ENCODE data around the gene ETFA.

Gene ETFA

GRCh38 chr15:76340198-76340802 is 29.0 kb upstream of the ETFA start:
- peak; percentile 56 for DNase-seq

- peak; percentile 33 for DNase-seq
Measured at GRCh38 chr15:76339305-76340197, 28.3 kb upstream of the ETFA start.

- peak; percentile 35 for DNase-seq
Measured at GRCh38 chr15:76338486-76339304, 27.4 kb upstream of the ETFA start.

- peak; percentile 25 for DNase-seq
Measured at GRCh38 chr15:76337696-76338485, 26.6 kb upstream of the ETFA start.

- DNase-seq = peak; percentile 24
Measured at GRCh38 chr15:76337059-76337695, 25.9 kb upstream of the ETFA start.

GRCh38 chr15:76336254-76337058 is 25.2 kb upstream of the ETFA start, which contains the start of gene ISL2:
TSS of gene ISL2 (plus strand) at chr15:76336773. CDS start at chr15:76336884, 111 bp downstream.
- peak; percentile 62 for DNase-seq

GRCh38 chr15:76335307-76336253 is 24.3 kb upstream of the ETFA start:
- peak; percentile 53 for DNase-seq

GRCh38 chr15:76334438-76335306 is 23.4 kb upstream of the ETFA start:
- no peak for DNase-seq

- DNase-seq = peak; percentile 54
Measured at GRCh38 chr15:76333720-76334437, 22.6 kb upstream of the ETFA start.

GRCh38 chr15:76333309-76333708 is 22.0 kb upstream of the ETFA start:
- no peak for DNase-seq

- DNase-seq = no peak
Measured at GRCh38 chr15:76332796-76333195, 21.5 kb upstream of the ETFA start.

- DNase-seq = peak; percentile 73
Measured at GRCh38 chr15:76330080-76330680, 18.9 kb upstream of the ETFA start.

- no peak for DNase-seq
Measured at GRCh38 chr15:76328958-76329357, 17.7 kb upstream of the ETFA start.

- DNase-seq = no peak
Measured at GRCh38 chr15:76328106-76328696, 16.9 kb upstream of the ETFA start.

GRCh38 chr15:76327191-76328105 is 16.2 kb upstream of the ETFA start:
- no peak for DNase-seq

- DNase-seq = no peak
Measured at GRCh38 chr15:76325704-76326103, 14.4 kb upstream of the ETFA start.
